ENCODE data around the gene CLASP1. TPM values are rescaled to one million over a fixed set of nuclear protein-coding genes. Genes with fewer than 3 reads are reported as not detected.

The CLASP1 gene
- total and polyA plus RNA-seq, 2 donors (not counting 3 experiments of a cell fraction or from before 2014, with no cell fraction given): 10.0 to 57.9 TPM

- no peak overlapping the region for H3K9ac ChIP-seq (replicated peaks; ENCODE audit: extremely low read depth, insufficient read depth, low read length)
- H4K20me1 ChIP-seq (replicated peaks; ENCODE audit: control insufficient read depth, extremely low read depth, insufficient read depth, low read length): peaks cover 3% of the 10 kb centered on the region
- DNase-seq (ENCODE audit: low read depth, low spot score): no peak
- TF ChIP-seq POLR2A (IDR thresholded peaks at IDR 0.05; ENCODE audit: low read depth, low read length): no peak
- no peak for TF ChIP-seq EZH2 (IDR thresholded peaks at IDR 0.05; ENCODE audit: borderline replicate concordance, low read depth, low read length, severe bottlenecking)
- TF ChIP-seq GATA2 (IDR thresholded peaks at IDR 0.05; ENCODE audit: insufficient read depth, insufficient read length, low read depth, low read length): no peak
- TF ChIP-seq MAX (IDR thresholded peaks at IDR 0.05; ENCODE audit: insufficient read depth, insufficient read length): no peak
- no peak overlapping the region for H2AFZ ChIP-seq (ENCODE audit: low read depth, low read length)
- no peak overlapping the region for H3K27ac ChIP-seq (ENCODE audit: insufficient read depth, low read depth, low read length)
- no TSS peak for BruUV-seq (replicated peaks)
- H3K4me3 ChIP-seq (replicated peaks in 1 of 3; ENCODE audit: insufficient read depth in 1 of 3, low read depth in 1 of 3, low read length in 3 of 3): no peak overlapping the region
- CTCF ChIA-PET: no interaction called here
- H3K79me2 ChIP-seq (ENCODE audit: control insufficient read depth, insufficient read depth, low read length): peaks cover 4% of the 10 kb centered on the region
- intact Hi-C loops (cut with micrococcal nuclease): no loop called here
- FAIRE-seq: no peak
- H3K9me3 ChIP-seq (replicated peaks; ENCODE audit: control insufficient read depth, insufficient read depth, low read length): no peaks in the 10 kb centered on the region
- H3K4me1 ChIP-seq (ENCODE audit: control insufficient read depth, extremely low read depth, insufficient read depth, low read length): peaks cover 4% of the 10 kb centered on the region
- H3K27me3 ChIP-seq (ENCODE audit: control insufficient read depth in 2 of 2, insufficient read depth in 2 of 2, low read length in 2 of 2): no peaks in the 10 kb centered on the region
- H3K4me2 ChIP-seq (ENCODE audit: insufficient read depth, low read length): no peak overlapping the region
- H3K36me3 ChIP-seq (ENCODE audit: control insufficient read depth in 2 of 2, extremely low read depth in 1 of 2, insufficient read depth in 2 of 2, low read length in 2 of 2): no peaks in the 10 kb centered on the region
- POLR2A ChIA-PET: no interaction called here
- H3K9me1 ChIP-seq (replicated peaks; ENCODE audit: control insufficient read depth, extremely low read depth, insufficient read depth, low read length): no peaks in the 10 kb centered on the region
- dilution Hi-C loops (cut with MboI; ENCODE audit: extremely low pct_ligation_motif_present, low sequenced_read_pairs): no loop called here
These were observed 157.7 kb downstream of the CLASP1 start for GRCh38 chr2:121491518-121491917.

- H3K27ac ChIP-seq (ENCODE audit: insufficient read depth, low read depth, low read length): no peak overlapping the region
These were observed 158.6 kb downstream of the CLASP1 start for GRCh38 chr2:121490584-121491133.

More at GRCh38 chr2:121490584-121491133, 158.6 kb downstream of the CLASP1 start:
- peaks cover 4% of the 10 kb centered on the region for H3K4me1 ChIP-seq (ENCODE audit: control insufficient read depth, extremely low read depth, insufficient read depth, low read length)
- H3K9me3 ChIP-seq (replicated peaks; ENCODE audit: control insufficient read depth, insufficient read depth, low read length): no peaks in the 10 kb centered on the region
- DNase-seq (ENCODE audit: low read depth, low spot score): no peak
- peaks cover 4% of the 10 kb centered on the region for H3K79me2 ChIP-seq (ENCODE audit: control insufficient read depth, insufficient read depth, low read length)
- intact Hi-C loops (cut with micrococcal nuclease): no loop called here
- H3K9me1 ChIP-seq (replicated peaks; ENCODE audit: control insufficient read depth, extremely low read depth, insufficient read depth, low read length): no peaks in the 10 kb centered on the region
- dilution Hi-C loops (cut with MboI; ENCODE audit: extremely low pct_ligation_motif_present, low sequenced_read_pairs): no loop called here
- BruUV-seq (replicated peaks): no TSS peak
- no peak overlapping the region for H3K4me3 ChIP-seq (replicated peaks in 1 of 3; ENCODE audit: insufficient read depth in 1 of 3, low read depth in 1 of 3, low read length in 3 of 3)
- no peak for FAIRE-seq
- no peak overlapping the region for H3K4me2 ChIP-seq (ENCODE audit: insufficient read depth, low read length)
- no peaks in the 10 kb centered on the region for H3K27me3 ChIP-seq (ENCODE audit: control insufficient read depth in 2 of 2, insufficient read depth in 2 of 2, low read length in 2 of 2)
- POLR2A ChIA-PET: no interaction called here
- CTCF ChIA-PET: interaction anchor here (0.7 to 1.2 kb wide), 3 partner anchors 11 to 16 kb away, joined by 3 read pairs; no protein-coding TSS in a partner anchor
- H2AFZ ChIP-seq (ENCODE audit: low read depth, low read length): no peak overlapping the region
- peaks cover 3% of the 10 kb centered on the region for H4K20me1 ChIP-seq (replicated peaks; ENCODE audit: control insufficient read depth, extremely low read depth, insufficient read depth, low read length)
- no peaks in the 10 kb centered on the region for H3K36me3 ChIP-seq (ENCODE audit: control insufficient read depth in 2 of 2, extremely low read depth in 1 of 2, insufficient read depth in 2 of 2, low read length in 2 of 2)
- TF ChIP-seq MAX (IDR thresholded peaks at IDR 0.05; ENCODE audit: insufficient read depth, insufficient read length): no peak
- H3K9ac ChIP-seq (replicated peaks; ENCODE audit: extremely low read depth, insufficient read depth, low read length): no peak overlapping the region

Measured in endothelial cell of umbilical vein (primary cell).